HepG2 (cell line): ENCODE measurements around the gene TGM5. TPM values are rescaled to one million over a fixed set of nuclear protein-coding genes. Genes with fewer than 3 reads are reported as not detected.
"Not testable (repeated sequence)": the region's sequence is repeated elsewhere in the genome, so short reads cannot be mapped to it uniquely, and the experiment has no call there.

Experiments used
- ATAC-seq: fragments of 200-7000 bp; cut with Tn5 transposase; 3 replicates; pipeline ENCODE4 v1.9.1; 2020; ENCODE audit warnings: mild to moderate bottlenecking, moderate library complexity
- BruUV-seq: library from RNA; stranded (reverse); fragments of 400-500 nt; replicated peaks from 2 replicates; lab custom pipeline; 2021; lab: Mats Ljungman, UMichigan
- CTCF ChIA-PET: fragments of 300-600 bp; formaldehyde crosslinking; extraction: SDS; loops from one replicate; lab custom pipeline; 2021; ENCODE audit warnings: low total read pairs, inconsistent platforms, low intra/inter-chr PET ratio; lab: Yijun Ruan, JAX
- POLR2A ChIA-PET: fragments of 350-600 bp; sonication (Branson Sonifier 250); formaldehyde crosslinking; loops from one replicate; lab custom pipeline; 2020; ENCODE audit warnings: antibody characterized with exemption, inconsistent platforms; lab: Yijun Ruan, JAX
- DNase-seq: peaks from one replicate; pipeline ENCODE4 v3.0.0-alpha.2; 2015; ENCODE audit warnings: low spot score
- FAIRE-seq: peaks from 3 replicates; lab custom pipeline; 2011; peaks lifted over from hg19 to GRCh38; lab: Jason Lieb, UNC
- H2AFZ ChIP-seq: one replicate; pipeline ENCODE4 v1.6.1; 2011; ENCODE audit warnings: low read length, inconsistent platforms
- H3K27ac ChIP-seq: fragments of 300-600 bp; 3 replicates; pipeline ENCODE4 v1.8.0; 2011; ENCODE audit warnings: mixed run types, mild to moderate bottlenecking, mixed read lengths, low read length, inconsistent platforms; ENCODE audit not compliant: insufficient read depth; ENCODE audit errors: extremely low read length
- H3K27me3 ChIP-seq, 2 experiments: fragments of 200-600 bp in 1 of 2; 2 replicates in 1 of 2; 3 replicates in 1 of 2; pipeline versions ENCODE4 v1.6.0 to v1.8.0; 2011; ENCODE audit warnings: low read length in 2 of 2, mild to moderate bottlenecking in 2 of 2, moderate library complexity in 2 of 2, inconsistent platforms in 1 of 2; ENCODE audit not compliant: insufficient read depth in 2 of 2, control insufficient read depth in 1 of 2
- H3K36me3 ChIP-seq, 2 experiments: fragments of 200-600 bp in 1 of 2; replicated peaks in 1 of 2; 2 replicates in 1 of 2; 3 replicates in 1 of 2; pipeline versions ENCODE4 v1.5.1 to v1.8.0; 2011; ENCODE audit warnings: low read length in 2 of 2, inconsistent platforms in 1 of 2; ENCODE audit not compliant: insufficient read depth in 2 of 2, control insufficient read depth in 1 of 2
- H3K4me1 ChIP-seq: 2 replicates; pipeline ENCODE4 v1.5.1; 2012; ENCODE audit warnings: low read length, inconsistent platforms; ENCODE audit not compliant: insufficient read depth
- H3K4me2 ChIP-seq: 2 replicates; pipeline ENCODE4 v1.6.0; 2011; ENCODE audit warnings: low read depth, low read length, inconsistent platforms
- H3K4me3 ChIP-seq, 3 experiments: fragments of 200-600 bp in 1 of 3; sonication (generic), shearing (Covaris generic) in 1 of 3; replicated peaks in 1 of 3; 2 replicates each; pipeline ENCODE4 v1.5.1; 2011 to 2016; ENCODE audit warnings: low read length in 3 of 3, inconsistent platforms in 2 of 3, low read depth in 2 of 3, mild to moderate bottlenecking in 2 of 3, control low read depth in 1 of 3, mixed read lengths in 1 of 3; ENCODE audit not compliant: insufficient read depth in 1 of 3
- H3K79me2 ChIP-seq: one replicate; pipeline ENCODE4 v1.6.1; 2011; ENCODE audit warnings: low read length, inconsistent platforms; ENCODE audit not compliant: insufficient read depth
- H3K9ac ChIP-seq: 2 replicates; pipeline ENCODE4 v1.6.0; 2011; ENCODE audit warnings: mild to moderate bottlenecking, low read depth, low read length, inconsistent platforms; ENCODE audit not compliant: insufficient read depth
- H3K9me3 ChIP-seq: 2 replicates; pipeline ENCODE4 v1.5.1; 2012; ENCODE audit warnings: mild to moderate bottlenecking, low read length
- H4K20me1 ChIP-seq: 2 replicates; pipeline ENCODE4 v1.6.0; 2011; ENCODE audit warnings: inconsistent platforms, mild to moderate bottlenecking, low read length, moderate library complexity; ENCODE audit not compliant: insufficient read depth
- ZNF570 ChIP-seq: sonication (generic); formaldehyde crosslinking; IDR thresholded peaks from 2 replicates; pipeline ENCODE4 v1.4.0; 2020; ENCODE audit warnings: mild to moderate bottlenecking, missing genetic modification reagents, borderline replicate concordance
- ZNF652 ChIP-seq: IDR thresholded peaks from 2 replicates; pipeline ENCODE4 v1.6.1; 2016; ENCODE audit warnings: low read depth, borderline replicate concordance
- WGBS: methylation state at CpG from one replicate; pipeline ENCODE4 v1.1.6; 2017; ENCODE audit warnings: low lambda C conversion rate; 5-methylcytosine and 5-hydroxymethylcytosine counted together
- in situ Hi-C: cut with HindIII; loops from 2 replicates; pipeline ENCODE4 v1.10.0; 2017; ENCODE audit warnings: low pct_unique_long_range_greater_than_20kb; ENCODE audit not compliant: extremely low pct_ligation_motif_present
- intact Hi-C: fragments of 100-400 bp; cut with micrococcal nuclease; formaldehyde crosslinking; loops from one replicate; pipeline ENCODE4 v1.10.0; 2022; ENCODE audit not compliant: unreplicated experiment
- polyA plus RNA-seq, 8 experiments: library from polyadenylated mRNA; depleted of rRNA in 3 of 8; stranded (reverse) in 7 of 8; unstranded in 1 of 8; fragments of >200 nt; fragmentation: Illumina TruSeq in 4 of 8; extraction: Trizol in 4 of 8; gene quantifications; 2 replicates each; pipeline versions ENCODE4 v1.2.1 to v1.2.3, GENCODE V29; 2011 to 2016; ENCODE audit warnings: low read depth in 4 of 8, missing spikeins in 1 of 8, mixed read lengths in 1 of 8; ENCODE audit not compliant: insufficient read depth in 1 of 8
- total RNA-seq, 5 experiments: library from RNA; depleted of rRNA; stranded (reverse); fragments of >200 nt; fragmentation: Illumina TruSeq; extraction: Trizol; gene quantifications; 2 replicates each; pipeline ENCODE4 v1.2.3, GENCODE V29; 2016; ENCODE audit warnings: low read depth in 1 of 5

The TGM5 gene
- total and polyA plus RNA-seq, 2 of the 13 experiments (the other 11 are each of a cell fraction or from before 2014, with no cell fraction given), result 0.18 to 0.65 TPM

GRCh38 chr15:43292375-43293078 is 25.8 kb upstream of the TGM5 start:
- FAIRE-seq, result no peak
- POLR2A ChIA-PET, result no interaction called here

GRCh38 chr15:43289656-43290055 is 22.9 kb upstream of the TGM5 start:
- H3K36me3 ChIP-seq, H2AFZ ChIP-seq, DNase-seq, FAIRE-seq, H3K9me3 ChIP-seq, H3K27ac ChIP-seq, H4K20me1 ChIP-seq, ATAC-seq, BruUV-seq, POLR2A ChIA-PET, H3K79me2 ChIP-seq, H3K4me2 ChIP-seq, H3K9ac ChIP-seq, CTCF ChIA-PET, intact Hi-C loops, H3K4me3 ChIP-seq: not testable (repeated sequence)
- H3K4me1 ChIP-seq, result peaks cover 24% of the 10 kb centered on the region
- 81% methylated on average over 2 of the region's 3 CpGs for WGBS
- in situ Hi-C loops, result loop anchor here (10.0 kb wide), 1 partner anchor 55 kb away; no protein-coding TSS in a partner anchor
- peaks cover 3 to 37% of the 10 kb centered on the region in 2 experiments; a peak in 3 of 5 replicates for H3K27me3 ChIP-seq

More at GRCh38 chr15:43292375-43293078, 25.8 kb upstream of the TGM5 start:
- Histone ChIP-seq H3K79me2 (no peaks in the 10 kb centered on the region), H3K27me3 (peaks cover 3 to 41% of the 10 kb centered on the region in 2 experiments; a peak in 3 of 5 replicates), H3K9me3 (no peaks in the 10 kb centered on the region), H3K9ac (no peak overlapping the region), H3K36me3 (no peaks in the 10 kb centered on the region), H3K4me1 (peaks cover 11% of the 10 kb centered on the region), H3K4me3 (peak overlapping the region in 1 of 3 experiments; percentile 52; a peak in 1 of 6 replicates), H2AFZ (no peak overlapping the region), H3K27ac (no peak overlapping the region), H4K20me1 (no peaks in the 10 kb centered on the region), H3K4me2 (peak overlapping the region; percentile 37; the same call in 1 of the 2 replicates)
- intact Hi-C loops, result no loop called here
- BruUV-seq, result no TSS peak
- in situ Hi-C loops, result no loop called here
- WGBS, result 36% methylated on average over 12 of the region's 12 CpGs
- CTCF ChIA-PET, result no interaction called here
- ATAC-seq (peak; percentile 73), DNase-seq (no peak)
- TF ChIP-seq ZNF570 (CRISPR knock-in tag) (no peak), ZNF652 (CRISPR knock-in tag) (peak; percentile 90)
